GM12873 (cell line): ENCODE results near the gene CEP131.

ENCODE experiments used
- TF ChIP-seq, protein P1 (sequence below): IDR thresholded peaks from 2 replicates; pipeline ENCODE4 v1.5.1; 2012; ENCODE audit warnings: low read depth, mild to moderate bottlenecking, moderate library complexity, low read length, control low read depth; ENCODE audit not compliant: insufficient read depth; ENCODE audit errors: missing control alignments

The CEP131 gene

DNA sequence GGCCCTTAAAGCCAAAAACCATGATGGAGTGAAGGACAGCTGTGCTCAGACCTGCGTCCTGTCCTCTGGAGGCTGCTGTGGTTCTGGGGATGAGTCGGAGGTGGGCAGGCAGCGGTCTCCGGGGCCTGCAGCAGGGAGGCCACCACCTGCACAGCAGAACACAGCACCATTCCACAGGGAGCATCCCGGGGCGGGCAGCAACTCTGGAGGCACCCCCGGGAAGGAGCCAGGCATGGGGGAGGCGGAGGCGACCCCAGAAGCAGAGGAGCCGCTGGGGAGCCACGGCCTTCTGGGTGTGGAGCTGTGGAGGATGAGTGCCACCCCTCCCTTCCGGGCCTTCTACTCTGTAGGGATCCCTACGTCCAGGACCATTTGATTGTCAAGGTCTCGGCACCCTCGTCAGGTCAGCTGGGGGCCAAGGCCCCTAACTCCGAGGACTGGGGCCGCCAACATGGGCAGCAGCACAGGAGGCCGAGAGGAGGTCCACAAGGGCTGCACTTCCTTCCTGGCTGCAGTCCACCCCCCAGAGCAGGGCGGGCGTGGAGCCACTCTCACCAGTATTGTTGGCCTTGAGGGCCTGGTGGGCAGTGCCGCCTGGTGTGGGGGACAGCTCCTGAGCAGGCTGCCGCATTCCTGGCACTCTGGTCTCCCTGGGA lies 23.8 kb downstream of the CEP131 start:
- TF ChIP-seq, protein P1, sequence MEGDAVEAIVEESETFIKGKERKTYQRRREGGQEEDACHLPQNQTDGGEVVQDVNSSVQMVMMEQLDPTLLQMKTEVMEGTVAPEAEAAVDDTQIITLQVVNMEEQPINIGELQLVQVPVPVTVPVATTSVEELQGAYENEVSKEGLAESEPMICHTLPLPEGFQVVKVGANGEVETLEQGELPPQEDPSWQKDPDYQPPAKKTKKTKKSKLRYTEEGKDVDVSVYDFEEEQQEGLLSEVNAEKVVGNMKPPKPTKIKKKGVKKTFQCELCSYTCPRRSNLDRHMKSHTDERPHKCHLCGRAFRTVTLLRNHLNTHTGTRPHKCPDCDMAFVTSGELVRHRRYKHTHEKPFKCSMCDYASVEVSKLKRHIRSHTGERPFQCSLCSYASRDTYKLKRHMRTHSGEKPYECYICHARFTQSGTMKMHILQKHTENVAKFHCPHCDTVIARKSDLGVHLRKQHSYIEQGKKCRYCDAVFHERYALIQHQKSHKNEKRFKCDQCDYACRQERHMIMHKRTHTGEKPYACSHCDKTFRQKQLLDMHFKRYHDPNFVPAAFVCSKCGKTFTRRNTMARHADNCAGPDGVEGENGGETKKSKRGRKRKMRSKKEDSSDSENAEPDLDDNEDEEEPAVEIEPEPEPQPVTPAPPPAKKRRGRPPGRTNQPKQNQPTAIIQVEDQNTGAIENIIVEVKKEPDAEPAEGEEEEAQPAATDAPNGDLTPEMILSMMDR: no peak

DNA sequence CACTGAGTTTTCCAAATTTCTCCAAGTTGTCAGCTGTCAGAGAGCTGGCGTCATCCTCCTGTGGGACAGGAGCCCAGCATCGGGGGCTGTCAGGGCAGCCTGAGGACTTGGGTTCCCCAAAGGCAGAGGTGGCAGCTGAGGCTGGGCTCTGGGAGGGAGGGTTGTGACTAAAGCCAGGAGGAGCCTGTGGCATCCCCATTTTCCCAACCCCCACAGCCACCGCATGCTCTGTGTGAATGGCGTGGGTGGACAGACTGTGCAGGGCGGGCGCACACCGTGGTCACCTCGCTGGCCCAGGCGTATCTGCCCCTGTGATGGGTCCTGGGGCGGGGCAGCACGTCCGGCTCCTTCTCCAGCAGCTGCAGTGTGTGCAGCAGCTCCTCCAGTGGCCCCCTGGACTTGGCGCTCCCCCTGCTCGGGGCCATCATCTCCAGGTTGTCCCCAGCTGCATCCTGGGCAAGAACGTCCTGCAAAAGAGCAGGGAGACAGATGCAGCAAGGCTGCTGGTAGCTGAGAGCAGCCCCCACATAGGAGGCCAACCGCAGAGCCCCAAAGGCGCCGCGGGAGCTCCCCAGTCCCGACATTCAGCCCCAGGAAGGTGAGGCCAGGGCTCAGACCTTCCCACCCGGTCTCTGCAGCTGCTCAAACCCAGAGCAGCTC lies 24.8 kb downstream of the CEP131 start:
- TF ChIP-seq, protein P1: no peak

DNA sequence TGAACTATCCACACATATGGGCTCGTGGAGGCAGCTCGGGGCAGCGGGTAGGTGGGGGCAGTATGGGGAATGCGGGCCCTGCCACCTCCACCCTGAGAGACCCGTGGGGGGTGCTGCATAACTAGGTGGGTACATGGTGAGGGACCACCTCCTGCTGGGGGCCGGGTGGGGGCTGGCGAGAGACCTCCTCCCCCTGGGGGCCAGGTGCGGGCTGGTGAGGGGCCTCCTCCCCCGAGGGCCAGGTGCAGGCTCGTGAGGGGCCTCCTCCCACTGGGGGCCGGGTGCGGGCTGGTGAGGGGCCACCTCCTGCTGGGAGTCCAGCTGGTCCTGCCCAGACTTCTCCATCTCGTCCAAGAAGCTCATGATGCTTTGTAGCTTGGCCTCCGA lies 25.4 kb downstream of the CEP131 start:
- TF ChIP-seq, protein P1: no peak

DNA sequence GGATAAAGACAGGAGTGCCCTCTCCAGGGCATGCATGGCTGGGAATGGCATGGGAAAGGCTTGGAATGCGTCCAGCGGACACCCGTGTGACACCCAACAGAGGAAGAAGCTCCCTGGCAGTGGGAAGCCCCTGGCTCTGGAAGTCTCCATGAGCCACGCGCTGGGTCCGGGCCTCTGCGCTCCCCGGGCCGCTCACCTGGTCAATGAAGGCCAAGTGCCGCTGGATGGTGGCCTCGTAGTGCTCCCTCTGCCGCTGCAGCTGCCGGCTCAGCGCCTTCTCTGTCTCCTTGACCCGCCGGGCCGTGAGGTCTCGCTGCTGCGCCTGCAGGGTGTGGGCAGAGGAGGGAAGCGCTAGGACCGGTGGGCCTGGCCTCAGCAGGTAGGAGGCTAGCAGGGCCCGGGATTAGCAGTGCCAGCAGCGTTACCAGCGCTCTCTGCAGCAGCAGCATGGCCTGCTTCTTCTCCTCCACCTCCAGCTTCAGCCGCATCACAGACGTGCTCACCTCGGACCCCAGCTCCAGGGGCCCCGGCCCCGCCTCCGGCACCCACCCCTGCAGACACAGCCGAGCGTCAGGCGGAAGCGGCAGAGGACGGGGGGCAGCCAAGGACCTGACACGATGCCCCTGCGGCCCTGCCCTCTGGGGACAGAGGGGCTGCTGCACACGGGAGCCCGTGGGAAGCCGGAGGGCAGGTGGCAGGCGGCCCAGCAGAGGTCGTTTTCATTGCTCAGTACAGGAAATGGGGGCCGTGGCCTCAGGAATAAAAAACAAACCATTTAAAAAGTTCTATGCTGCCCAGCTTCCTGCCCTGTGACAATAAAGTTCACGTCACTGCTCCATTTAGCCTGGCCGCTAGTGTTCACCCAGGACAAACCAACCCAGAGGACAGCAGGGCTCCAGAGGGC lies 26.0 kb downstream of the CEP131 start:
- TF ChIP-seq, protein P1: no peak

DNA sequence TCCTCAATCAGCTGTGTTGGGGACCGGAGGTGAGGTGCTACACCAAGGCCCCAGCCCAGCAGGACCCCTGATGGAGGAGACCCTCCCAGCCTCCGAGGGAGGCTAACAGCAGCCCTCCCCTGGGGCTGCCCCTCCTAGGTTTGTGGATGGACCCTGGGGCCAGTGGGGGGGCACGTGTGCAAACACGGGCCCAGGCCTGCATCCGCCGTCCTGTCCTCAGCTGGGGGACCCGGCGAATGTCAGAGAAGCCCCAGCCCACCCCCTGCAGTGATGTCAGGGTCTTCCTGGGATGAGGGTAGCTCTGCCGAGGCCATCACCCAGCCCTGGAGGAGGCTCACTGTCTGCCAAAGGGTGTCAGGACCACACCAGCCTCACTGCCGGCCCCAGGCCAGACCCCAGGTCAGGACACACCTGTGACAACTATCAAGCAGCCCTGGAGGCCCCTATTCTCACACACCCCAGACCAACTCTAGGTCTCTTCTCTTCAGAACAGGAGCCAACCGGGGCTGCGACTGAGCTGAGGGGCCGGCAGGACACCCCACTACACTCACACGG lies 26.7 kb downstream of the CEP131 start:
- TF ChIP-seq, protein P1: no peak

DNA sequence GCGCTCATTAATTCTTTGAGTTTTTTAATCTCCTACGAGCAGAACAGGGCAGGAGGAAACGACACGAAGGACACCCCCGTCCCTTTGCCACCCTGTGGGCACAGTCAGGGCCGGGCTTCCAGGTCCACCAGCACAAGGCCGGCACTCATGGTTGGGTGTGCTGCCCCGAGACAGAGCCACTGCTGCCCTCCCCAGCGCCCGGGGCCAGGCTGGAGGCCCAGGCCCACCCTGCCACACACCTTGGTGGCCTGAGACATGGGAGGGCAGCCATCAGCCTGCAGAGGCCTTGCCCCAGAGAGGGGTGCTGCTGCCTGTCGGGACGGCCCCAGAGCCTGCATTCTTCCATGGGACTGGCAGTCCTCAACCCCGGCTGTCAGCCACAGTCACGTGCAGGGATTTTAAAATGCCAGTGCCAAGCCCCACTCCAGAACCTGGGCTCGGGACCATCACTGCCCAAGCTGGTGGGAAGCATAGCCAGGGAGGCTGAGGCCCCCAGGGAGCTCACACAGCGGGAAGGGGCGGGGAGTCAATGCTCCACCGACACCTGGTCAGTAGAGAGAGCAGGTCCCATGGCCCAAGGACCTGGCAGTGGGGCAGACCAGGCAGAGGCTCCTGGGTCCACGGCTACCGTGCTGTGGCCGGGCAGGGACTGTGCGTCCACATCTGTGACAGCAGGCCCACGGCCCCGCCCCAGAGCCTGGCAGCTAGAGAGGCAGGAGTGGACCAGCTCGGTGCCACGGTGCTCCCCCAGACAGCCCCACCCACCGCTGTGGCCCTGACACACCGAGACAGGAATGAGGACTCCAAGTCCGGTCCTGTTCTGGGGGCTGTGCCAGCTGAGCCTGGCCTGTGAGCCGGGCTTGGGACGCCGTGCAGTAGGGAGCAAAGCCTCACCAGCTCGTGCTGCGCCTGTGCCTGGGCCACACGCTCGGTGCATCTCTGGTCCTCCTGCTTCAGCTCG lies 27.5 kb downstream of the CEP131 start:
- TF ChIP-seq, protein P1: no peak
